Small intestine (tissue), 7 donors: Measurements from ENCODE around the gene NOL6. TPM values are rescaled to one million over a fixed set of nuclear protein-coding genes. Genes with fewer than 3 reads are reported as not detected.

Experiments used
- DNase-seq, 2 donors: peaks; one replicate each; pipeline versions ENCODE4 v3.0.0 to v3.0.0-alpha.2; 2013
- FAIRE-seq: peaks from 2 replicates; lab custom pipeline; 2012; peaks lifted over from hg19 to GRCh38; lab: Jason Lieb, UNC
- H3K27ac ChIP-seq, 3 donors: one replicate each; pipeline ENCODE4 v1.5.1; 2013; ENCODE audit warnings: low read length in 2 of 3, mild to moderate bottlenecking in 2 of 3, control low read depth in 1 of 3, inconsistent platforms in 1 of 3, low read depth in 1 of 3, moderate library complexity in 1 of 3
- H3K27me3 ChIP-seq, 3 donors: one replicate each; pipeline ENCODE4 v1.6.1; 2013; ENCODE audit warnings: low read length in 3 of 3, inconsistent platforms in 1 of 3; ENCODE audit not compliant: control insufficient read depth in 3 of 3, insufficient read depth in 3 of 3
- H3K36me3 ChIP-seq, 3 donors: one replicate each; pipeline ENCODE4 v1.6.1; 2013; ENCODE audit warnings: low read length in 3 of 3, inconsistent platforms in 1 of 3, low read depth in 1 of 3, mild to moderate bottlenecking in 1 of 3, moderate library complexity in 1 of 3; ENCODE audit not compliant: control insufficient read depth in 3 of 3, insufficient read depth in 2 of 3
- H3K4me1 ChIP-seq, 3 donors: one replicate each; pipeline ENCODE4 v1.6.1; 2013; ENCODE audit warnings: low read length in 2 of 3, inconsistent platforms in 1 of 3, low read depth in 1 of 3, mild to moderate bottlenecking in 1 of 3, moderate library complexity in 1 of 3; ENCODE audit not compliant: control insufficient read depth in 3 of 3, insufficient read depth in 2 of 3
- H3K4me3 ChIP-seq, 3 donors: one replicate each; pipeline ENCODE4 v1.5.1; 2013; ENCODE audit warnings: low read length in 3 of 3, control low read depth in 1 of 3, inconsistent platforms in 1 of 3, low read depth in 1 of 3, mild to moderate bottlenecking in 1 of 3, moderate library complexity in 1 of 3
- H3K9me3 ChIP-seq, 2 donors: one replicate each; pipeline ENCODE4 v1.6.1; 2013; ENCODE audit warnings: low read depth in 1 of 2, low read length in 1 of 2; ENCODE audit not compliant: control insufficient read depth in 2 of 2, insufficient read depth in 1 of 2
- WGBS, 3 donors: extraction: QIAGEN DNeasy Blood & Tissue Kit; methylation state at CpG; one replicate each; pipeline ENCODE4 v1.1.7; 2013; 5-methylcytosine and 5-hydroxymethylcytosine counted together
- polyA plus RNA-seq, 4 donors: library from polyadenylated mRNA; stranded (reverse) in 3 of 4; unstranded in 1 of 4; fragments of 200-250 nt in 3 of 4; fragments of 120-200 nt in 1 of 4; gene quantifications; one replicate each; pipeline versions ENCODE4 v1.2.1 to v1.2.3, GENCODE V29; 2013
- donor health status: healthy with polysubstance abuse.
- donor health status: control.
- donor health status: control.
- donor health status: Bipolar disorder and iron deficiency.
- donor health status: healthy.

Gene NOL6
- polyA plus RNA-seq, 4 donors = 8.5 to 19.6 (median 14.7) TPM

GRCh38 chr9:33438926-33439680 lies 34.6 kb downstream of the NOL6 start:
- DNase-seq = peak in 1 of 2 donors; percentile 75
- 67 to 83% (median 82%) methylated on average over 7 of the region's 7 CpGs for WGBS, 3 donors
- peak overlapping the region in 2 of 3 donors; percentile 6 to 67 for H3K27ac ChIP-seq
- FAIRE-seq = no peak
- H3K9me3 ChIP-seq = no peaks in the 10 kb centered on the region
- no peak overlapping the region for H3K4me3 ChIP-seq
- H3K4me1 ChIP-seq = peaks cover 3 to 68% (median 14%) of the 10 kb centered on the region in 3 donors
- H3K36me3 ChIP-seq = peaks cover 3 to 46% (median 7%) of the 10 kb centered on the region in 3 donors
- no peaks in the 10 kb centered on the region for H3K27me3 ChIP-seq

DNA sequence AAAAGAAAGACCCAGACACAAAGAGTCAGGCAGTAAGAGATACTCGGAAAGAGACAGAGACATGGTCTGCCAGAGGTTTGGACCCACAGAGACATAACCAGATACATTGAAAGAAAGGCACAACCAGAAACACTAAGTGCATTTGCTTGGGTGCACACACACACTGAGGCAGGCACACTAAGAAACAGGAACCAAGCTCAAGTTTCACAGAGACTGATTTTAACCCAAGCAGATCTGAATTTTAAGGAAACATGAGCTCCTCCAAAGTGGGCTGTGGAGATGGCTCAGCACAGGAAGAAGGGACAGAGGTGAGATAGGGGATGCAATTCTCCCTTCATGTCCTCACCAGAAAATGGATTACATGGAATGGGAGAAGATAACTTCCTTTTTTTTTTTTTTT lies 35.8 kb downstream of the NOL6 start:
- Histone ChIP-seq H3K27ac (no peak overlapping the region), H3K4me3 (no peak overlapping the region), H3K27me3 (no peaks in the 10 kb centered on the region), H3K36me3 (peaks cover 3 to 34% (median 3%) of the 10 kb centered on the region in 3 donors), H3K9me3 (no peaks in the 10 kb centered on the region), H3K4me1 (peaks cover 3 to 61% (median 18%) of the 10 kb centered on the region in 3 donors)
- DNase-seq = no peak
- 85 to 100% (median 92%) methylated on average over 1 of the region's 1 CpG for WGBS, 3 donors
- FAIRE-seq = no peak

GRCh38 chr9:33437205-33437604 lies 36.5 kb downstream of the NOL6 start:
- H3K27ac ChIP-seq = no peak overlapping the region
- FAIRE-seq = no peak

DNA sequence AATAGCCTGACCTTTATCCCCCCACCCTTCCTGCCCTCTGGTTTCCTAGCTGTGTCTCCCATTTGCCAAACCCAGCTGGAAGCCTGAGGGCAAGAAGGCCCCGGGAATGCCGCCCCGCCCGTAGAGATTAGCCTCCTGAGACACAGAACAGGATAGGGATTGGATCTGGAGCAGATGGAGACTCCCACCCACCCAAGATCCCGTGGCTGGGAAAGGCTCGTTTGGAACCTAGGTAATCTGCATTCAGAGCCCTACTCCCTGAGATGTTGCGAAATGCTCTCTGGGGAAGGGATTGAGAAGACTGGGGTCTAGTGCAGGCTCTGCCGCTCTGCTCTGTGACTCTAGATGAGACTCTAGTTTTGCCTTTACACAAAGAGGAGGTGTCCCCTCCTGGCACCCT lies 37.3 kb downstream of the NOL6 start:
- DNase-seq (no peak), FAIRE-seq (no peak)
- H3K4me3 ChIP-seq = no peak overlapping the region
- no peaks in the 10 kb centered on the region for H3K27me3 ChIP-seq
- H3K9me3 ChIP-seq = no peaks in the 10 kb centered on the region
- peaks cover 3 to 48% (median 18%) of the 10 kb centered on the region in 3 donors for H3K4me1 ChIP-seq
- H3K27ac ChIP-seq = peak overlapping the region in 1 of 3 donors; percentile 37
- WGBS, 3 donors = 44 to 55% (median 52%) methylated on average over 8 of the region's 8 CpGs
- peaks cover 0 to 20% (median 1%) of the 10 kb centered on the region in 3 donors for H3K36me3 ChIP-seq

More at GRCh38 chr9:33437205-33437604, 36.5 kb downstream of the NOL6 start:
- peak in 1 of 2 donors; percentile 7 for DNase-seq
- Histone ChIP-seq H3K4me3 (no peak overlapping the region), H3K27me3 (no peaks in the 10 kb centered on the region), H3K36me3 (peaks cover 3 to 27% (median 3%) of the 10 kb centered on the region in 3 donors), H3K4me1 (peaks cover 3 to 54% (median 18%) of the 10 kb centered on the region in 3 donors), H3K9me3 (no peaks in the 10 kb centered on the region)
- 31 to 49% (median 39%) methylated on average over 2 of the region's 2 CpGs for WGBS, 3 donors

DNA sequence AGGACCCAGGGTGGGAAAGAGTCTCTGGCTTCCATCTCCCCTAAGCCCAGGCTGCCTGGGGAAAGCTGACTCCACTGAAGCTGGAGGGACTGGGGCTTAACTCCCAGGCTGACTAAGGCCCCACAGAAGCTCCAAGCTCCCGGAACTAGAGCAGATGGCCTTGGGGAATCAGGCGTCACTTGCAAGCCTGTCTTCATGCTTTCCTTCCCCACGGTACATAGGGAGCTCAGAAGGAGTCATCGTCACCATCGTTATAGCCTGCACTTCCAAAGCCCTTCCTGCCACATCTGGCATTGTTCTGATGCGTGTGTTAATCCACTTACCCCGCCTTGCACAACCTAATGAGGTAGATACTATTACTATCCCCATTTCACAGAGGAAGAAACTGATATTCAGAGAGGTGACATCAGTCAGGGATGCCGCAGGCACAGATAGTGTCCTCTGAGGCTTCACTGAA lies 37.9 kb downstream of the NOL6 start:
- Histone ChIP-seq H3K27ac (peak overlapping the region in 1 of 3 donors; percentile 37), H3K36me3 (peaks cover 0 to 16% (median 0%) of the 10 kb centered on the region in 3 donors), H3K4me1 (peaks cover 3 to 48% (median 18%) of the 10 kb centered on the region in 3 donors), H3K4me3 (no peak overlapping the region), H3K9me3 (no peaks in the 10 kb centered on the region), H3K27me3 (no peaks in the 10 kb centered on the region)
- WGBS, 3 donors = 82 to 87% (median 82%) methylated on average over 8 of the region's 8 CpGs
- FAIRE-seq (no peak), DNase-seq (no peak)

DNA sequence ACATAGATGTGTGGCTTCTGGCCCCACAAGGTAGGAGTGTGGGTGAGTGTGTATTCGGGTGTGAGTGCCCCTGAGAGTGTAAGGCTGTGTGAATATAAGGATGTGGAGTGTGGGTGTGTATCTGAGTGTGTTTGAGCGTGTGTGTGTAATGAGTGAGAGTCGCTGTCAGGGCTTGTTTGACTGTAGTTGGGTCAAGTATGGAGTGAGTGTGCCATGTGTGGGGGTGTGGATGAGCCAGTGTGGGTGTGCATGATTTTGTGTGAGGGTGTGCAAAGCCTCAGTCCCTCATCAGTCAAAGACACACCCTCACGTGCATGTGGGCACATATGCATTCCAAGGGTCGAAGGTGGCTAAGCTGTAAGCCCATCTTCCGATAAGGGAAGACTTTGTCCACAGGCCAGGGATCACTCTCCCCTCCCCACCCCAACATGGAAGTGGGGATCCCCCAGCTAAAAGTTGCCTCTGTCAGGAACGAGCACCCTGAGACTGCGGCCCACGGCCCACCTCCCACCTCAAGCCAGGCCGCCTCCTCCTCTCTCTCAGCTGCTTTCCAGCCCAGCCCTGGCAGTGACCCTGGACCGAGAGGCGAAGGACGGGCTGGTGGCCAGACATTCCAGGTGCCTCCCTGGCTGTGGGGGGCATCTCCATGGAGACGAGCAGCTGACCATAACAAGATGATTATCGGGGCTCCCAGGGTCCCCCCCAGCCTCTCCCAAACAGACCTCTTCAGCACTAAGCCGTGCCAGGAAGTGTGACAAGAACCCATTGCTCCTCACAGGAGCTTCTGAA lies 39.2 kb downstream of the NOL6 start:
- no peaks in the 10 kb centered on the region for H3K9me3 ChIP-seq
- H3K4me1 ChIP-seq = peaks cover 2 to 43% (median 15%) of the 10 kb centered on the region in 3 donors
- H3K27me3 ChIP-seq = no peaks in the 10 kb centered on the region
- FAIRE-seq (no peak), DNase-seq (peak; percentile 82 to 93)
- peak overlapping the region in 2 of 3 donors; percentile 45 to 65 for H3K27ac ChIP-seq
- 29 to 61% (median 42%) methylated on average over 15 to 16 of the region's 16 CpGs for WGBS, 3 donors
- no peak overlapping the region for H3K4me3 ChIP-seq
- peaks cover 0 to 2% (median 0%) of the 10 kb centered on the region in 3 donors for H3K36me3 ChIP-seq

DNA sequence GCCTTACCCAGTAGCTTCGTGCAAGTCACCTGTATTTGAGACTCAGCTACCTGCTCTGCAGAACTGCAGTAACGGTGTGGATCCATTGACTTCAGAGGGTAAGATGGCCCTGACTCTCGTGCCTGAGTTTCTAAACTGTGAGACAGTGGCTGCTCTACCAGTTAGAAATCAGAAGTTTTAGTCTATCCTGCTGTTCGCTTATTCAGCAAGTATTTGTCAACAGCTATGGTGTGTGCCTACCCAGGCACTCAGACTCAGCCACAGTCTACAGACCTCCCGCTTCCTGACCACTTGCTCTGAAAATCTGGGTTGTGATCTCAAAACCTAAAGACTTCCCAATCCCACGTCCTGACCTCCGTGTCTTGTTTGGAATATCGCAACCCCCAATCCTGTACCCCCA lies 39.9 kb downstream of the NOL6 start:
- H3K9me3 ChIP-seq = peaks cover 0 to 2% of the 10 kb centered on the region in 2 donors
- DNase-seq = no peak
- H3K27me3 ChIP-seq = no peaks in the 10 kb centered on the region
- H3K36me3 ChIP-seq = no peaks in the 10 kb centered on the region
- 84 to 92% (median 89%) methylated on average over 8 of the region's 8 CpGs for WGBS, 3 donors
- no peak overlapping the region for H3K4me3 ChIP-seq
- H3K27ac ChIP-seq = peak overlapping the region in 1 of 3 donors; percentile 63
- no peak for FAIRE-seq
- peaks cover 0 to 39% (median 13%) of the 10 kb centered on the region in 3 donors for H3K4me1 ChIP-seq

- FAIRE-seq = no peak
- no peak for DNase-seq
- Histone ChIP-seq H3K4me1 (peaks cover 0 to 29% (median 13%) of the 10 kb centered on the region in 3 donors), H3K27ac (no peak overlapping the region), H3K36me3 (no peaks in the 10 kb centered on the region), H3K4me3 (no peak overlapping the region), H3K27me3 (no peaks in the 10 kb centered on the region), H3K9me3 (peaks cover 0 to 2% of the 10 kb centered on the region in 2 donors)
- 71 to 75% (median 73%) methylated on average over 2 of the region's 2 CpGs for WGBS, 3 donors
Measured at GRCh38 chr9:33431420-33431819, 42.3 kb downstream of the NOL6 start.
